ENCODE data around the gene RGS1. TPM values are rescaled to one million over a fixed set of nuclear protein-coding genes. Genes with fewer than 3 reads are reported as not detected.

The RGS1 gene, protein sequence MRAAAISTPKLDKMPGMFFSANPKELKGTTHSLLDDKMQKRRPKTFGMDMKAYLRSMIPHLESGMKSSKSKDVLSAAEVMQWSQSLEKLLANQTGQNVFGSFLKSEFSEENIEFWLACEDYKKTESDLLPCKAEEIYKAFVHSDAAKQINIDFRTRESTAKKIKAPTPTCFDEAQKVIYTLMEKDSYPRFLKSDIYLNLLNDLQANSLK
- not detected for total RNA-seq (ENCODE audit: unreplicated experiment)
- long read RNA-seq = 0 reads

- Mint-ChIP-seq H3K4me3 (ENCODE audit: unreplicated experiment) (no peak within 1 kb of the TSS), H3K9me3 (ENCODE audit: unreplicated experiment) (no peaks in the 10 kb centered on the region), H3K27ac (ENCODE audit: unreplicated experiment) (no peak within 1 kb of the TSS), H3K27me3 (ENCODE audit: unreplicated experiment) (peaks cover 3% of the 10 kb centered on the region), H3K4me1 (ENCODE audit: unreplicated experiment) (no peaks in the 10 kb centered on the region), H3K36me3 (ENCODE audit: low read depth, unreplicated experiment) (no peaks in the 10 kb centered on the region)
- TF ChIP-seq CTCF (IDR thresholded peaks at IDR 0.05; ENCODE audit: unreplicated experiment) = no peak
- no peak for DNase-seq (ENCODE audit: low spot score)
Measured at GRCh38 chr1:192575499-192576189, at the start of gene RGS1. RGS1 (plus strand) TSS chr1:192575773; CDS start chr1:192575793, 20 bp downstream.

DNA sequence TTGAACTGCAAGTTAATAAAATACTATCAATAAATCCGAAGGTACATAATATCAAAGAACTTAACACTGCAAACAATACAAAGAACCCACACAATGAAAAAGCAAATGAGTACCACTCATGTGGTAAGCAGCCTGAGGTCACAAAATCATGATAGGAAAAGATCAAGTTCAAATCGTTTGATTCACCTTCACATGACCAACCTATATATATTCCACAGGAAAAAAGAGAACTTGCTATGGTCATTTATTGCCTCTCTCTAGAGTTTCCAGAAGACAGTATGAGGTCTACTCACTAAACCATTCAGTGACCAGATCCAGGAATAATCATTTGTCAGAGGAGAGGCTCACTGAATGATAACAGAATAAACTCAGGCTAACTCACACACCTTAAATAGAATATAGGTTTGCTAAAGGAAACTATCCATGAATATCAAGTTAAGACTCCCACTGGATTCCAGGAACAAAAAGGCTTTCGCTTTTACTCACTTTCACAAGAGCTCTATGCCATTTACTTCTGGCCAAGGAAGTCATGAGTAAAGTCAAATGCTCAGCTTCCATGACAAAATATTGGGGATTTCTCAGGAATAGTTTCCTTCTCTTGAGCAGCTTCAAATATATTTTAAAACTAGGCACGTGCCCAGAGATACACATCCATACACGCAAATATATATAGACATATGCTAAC, 48.3 kb upstream of the RGS1 start:
- no peak for DNase-seq (ENCODE audit: low spot score)
- H3K9me3 Mint-ChIP-seq (ENCODE audit: unreplicated experiment) = no peaks in the 10 kb centered on the region
- no peak overlapping the region for H3K27ac Mint-ChIP-seq (ENCODE audit: unreplicated experiment)
- H3K27me3 Mint-ChIP-seq (ENCODE audit: unreplicated experiment) = peaks cover 2% of the 10 kb centered on the region
- TF ChIP-seq CTCF (IDR thresholded peaks at IDR 0.05; ENCODE audit: unreplicated experiment) = no peak
- no peaks in the 10 kb centered on the region for H3K36me3 Mint-ChIP-seq (ENCODE audit: low read depth, unreplicated experiment)
- H3K4me1 Mint-ChIP-seq (ENCODE audit: unreplicated experiment) = no peaks in the 10 kb centered on the region
- H3K4me3 Mint-ChIP-seq (ENCODE audit: unreplicated experiment) = no peak overlapping the region

DNA sequence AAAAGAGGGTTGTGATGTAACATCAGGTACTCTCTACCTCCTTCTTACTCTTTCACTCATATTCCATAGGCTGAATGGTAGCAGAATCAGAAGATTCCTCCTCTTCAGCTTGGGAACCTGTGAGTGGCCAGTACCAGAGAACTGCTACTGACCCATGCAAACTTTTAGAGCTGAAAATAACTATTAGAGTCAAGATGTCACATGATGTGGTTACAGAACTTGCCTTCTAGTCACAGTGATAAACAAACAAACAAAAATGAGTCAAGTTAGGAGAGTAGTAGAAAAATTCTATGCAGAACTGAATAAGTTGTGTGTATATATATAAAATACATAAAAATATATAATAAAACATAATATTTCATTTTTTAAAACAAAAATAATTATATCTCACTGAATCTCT, 47.6 kb upstream of the RGS1 start:
- H3K27ac Mint-ChIP-seq (ENCODE audit: unreplicated experiment) = no peak overlapping the region
- no peak for TF ChIP-seq CTCF (IDR thresholded peaks at IDR 0.05; ENCODE audit: unreplicated experiment)
- no peak for DNase-seq (ENCODE audit: low spot score)
- no peaks in the 10 kb centered on the region for H3K4me1 Mint-ChIP-seq (ENCODE audit: unreplicated experiment)
- H3K9me3 Mint-ChIP-seq (ENCODE audit: unreplicated experiment) = no peaks in the 10 kb centered on the region
- H3K36me3 Mint-ChIP-seq (ENCODE audit: low read depth, unreplicated experiment) = no peaks in the 10 kb centered on the region
- no peak overlapping the region for H3K4me3 Mint-ChIP-seq (ENCODE audit: unreplicated experiment)
- H3K27me3 Mint-ChIP-seq (ENCODE audit: unreplicated experiment) = peaks cover 2% of the 10 kb centered on the region

- peaks cover 2% of the 10 kb centered on the region for H3K27me3 Mint-ChIP-seq (ENCODE audit: unreplicated experiment)
Measured at GRCh38 chr1:192529031-192529755, 46.4 kb upstream of the RGS1 start.

More at GRCh38 chr1:192529031-192529755, 46.4 kb upstream of the RGS1 start:
- Mint-ChIP-seq H3K27ac (ENCODE audit: unreplicated experiment) (no peak overlapping the region), H3K36me3 (ENCODE audit: low read depth, unreplicated experiment) (no peaks in the 10 kb centered on the region), H3K4me1 (ENCODE audit: unreplicated experiment) (no peaks in the 10 kb centered on the region), H3K9me3 (ENCODE audit: unreplicated experiment) (no peaks in the 10 kb centered on the region), H3K4me3 (ENCODE audit: unreplicated experiment) (no peak overlapping the region)
- TF ChIP-seq CTCF (IDR thresholded peaks at IDR 0.05; ENCODE audit: unreplicated experiment) = no peak
- no peak for DNase-seq (ENCODE audit: low spot score)

Data from endothelial cell (in vitro differentiated cells).